Endothelial cell of umbilical vein (primary cell): Measurements from ENCODE around the gene OLAH. TPM values are rescaled to one million over a fixed set of nuclear protein-coding genes. Genes with fewer than 3 reads are reported as not detected.

Source experiments
- BruUV-seq: library from RNA; stranded (reverse); fragments of 400-500 nt; replicated peaks from 2 replicates; lab custom pipeline; 2021; lab: Mats Ljungman, UMichigan
- CTCF ChIA-PET: fragments of 300-600, 350-600 bp; sonication (Branson Sonifier 250); formaldehyde crosslinking; loops from one replicate; lab custom pipeline; 2021; ENCODE audit warnings: antibody characterized with exemption, inconsistent platforms; lab: Charles Lee
- POLR2A ChIA-PET: fragments of 300-600, 350-600 bp; sonication (Branson Sonifier 250); formaldehyde crosslinking; loops from one replicate; lab custom pipeline; 2021; ENCODE audit warnings: antibody characterized with exemption, inconsistent platforms; lab: Charles Lee
- DNase-seq: peaks from one replicate; pipeline ENCODE4 v3.0.0-alpha.2; 2011; ENCODE audit warnings: low read depth, low spot score
- FAIRE-seq: peaks from 2 replicates; lab custom pipeline; 2011; peaks lifted over from hg19 to GRCh38; lab: Jason Lieb, UNC
- H2AFZ ChIP-seq: 2 replicates; pipeline ENCODE4 v1.6.0; 2012; ENCODE audit warnings: low read depth, low read length, control low read depth, inconsistent platforms
- H3K27ac ChIP-seq: 2 replicates; pipeline ENCODE4 v1.5.1; 2011; ENCODE audit warnings: low read depth, mild to moderate bottlenecking, control low read depth, low read length, moderate library complexity; ENCODE audit not compliant: insufficient read depth
- H3K27me3 ChIP-seq, 2 experiments: 2 replicates each; pipeline versions ENCODE4 v1.6.0 to v1.6.1; 2011; ENCODE audit warnings: low read length in 2 of 2, mixed read lengths in 1 of 2; ENCODE audit not compliant: control insufficient read depth in 2 of 2, insufficient read depth in 2 of 2
- H3K36me3 ChIP-seq, 2 experiments: 2 replicates in 1 of 2; 3 replicates in 1 of 2; pipeline ENCODE4 v1.5.1; 2011; ENCODE audit warnings: low read length in 2 of 2, mild to moderate bottlenecking in 1 of 2, moderate library complexity in 1 of 2; ENCODE audit not compliant: control insufficient read depth in 2 of 2, insufficient read depth in 2 of 2; ENCODE audit errors: extremely low read depth in 1 of 2
- H3K4me1 ChIP-seq: 3 replicates; pipeline ENCODE4 v1.5.1; 2011; ENCODE audit warnings: mild to moderate bottlenecking, low read length; ENCODE audit not compliant: control insufficient read depth, insufficient read depth; ENCODE audit errors: extremely low read depth
- H3K4me2 ChIP-seq: 2 replicates; pipeline ENCODE4 v1.6.1; 2011; ENCODE audit warnings: low read length, control low read depth, mixed read lengths; ENCODE audit not compliant: insufficient read depth
- H3K4me3 ChIP-seq, 3 experiments: fragments of 200-600 bp in 1 of 3; sonication (generic), shearing (Covaris generic) in 1 of 3; replicated peaks in 1 of 3; 2 replicates each; pipeline ENCODE4 v1.5.1; 2011 to 2016; ENCODE audit warnings: control low read depth in 3 of 3, low read length in 3 of 3, mild to moderate bottlenecking in 2 of 3, inconsistent platforms in 1 of 3, low read depth in 1 of 3, moderate library complexity in 1 of 3; ENCODE audit not compliant: insufficient read depth in 1 of 3
- H3K79me2 ChIP-seq: 2 replicates; pipeline ENCODE4 v1.6.0; 2012; ENCODE audit warnings: low read length, inconsistent platforms; ENCODE audit not compliant: control insufficient read depth, insufficient read depth
- H3K9ac ChIP-seq: replicated peaks from 2 replicates; pipeline ENCODE3; 2011; ENCODE audit warnings: low read length, control low read depth; ENCODE audit not compliant: insufficient read depth; ENCODE audit errors: extremely low read depth
- H3K9me1 ChIP-seq: replicated peaks from 3 replicates; pipeline ENCODE4 v1.6.0; 2011; ENCODE audit warnings: mild to moderate bottlenecking, low read length; ENCODE audit not compliant: control insufficient read depth, insufficient read depth; ENCODE audit errors: extremely low read depth
- H3K9me3 ChIP-seq: replicated peaks from 2 replicates; pipeline ENCODE4 v1.5.1; 2012; ENCODE audit warnings: low read length, inconsistent platforms; ENCODE audit not compliant: control insufficient read depth, insufficient read depth
- H4K20me1 ChIP-seq: replicated peaks from 2 replicates; pipeline ENCODE3; 2011; ENCODE audit warnings: mild to moderate bottlenecking, low read length; ENCODE audit not compliant: control insufficient read depth, insufficient read depth; ENCODE audit errors: extremely low read depth
- EZH2 ChIP-seq: IDR thresholded peaks from 2 replicates; pipeline ENCODE4 v1.6.1; 2012; ENCODE audit warnings: borderline replicate concordance, low read depth, mild to moderate bottlenecking, moderate library complexity, low read length, inconsistent platforms; ENCODE audit not compliant: severe bottlenecking
- FOS ChIP-seq: IDR thresholded peaks from 2 replicates; pipeline ENCODE4 v1.6.1; 2011; ENCODE audit warnings: mild to moderate bottlenecking, low read length, moderate library complexity, borderline replicate concordance; ENCODE audit not compliant: insufficient read depth
- GATA2 ChIP-seq: IDR thresholded peaks from 2 replicates; pipeline ENCODE4 v1.7.0; 2011; ENCODE audit warnings: low read depth, mild to moderate bottlenecking, moderate library complexity, mixed read lengths, low read length; ENCODE audit not compliant: insufficient read length, insufficient read depth
- JUN ChIP-seq: IDR thresholded peaks from 2 replicates; pipeline ENCODE4 v1.6.1; 2011; ENCODE audit warnings: borderline replicate concordance, low read depth; ENCODE audit not compliant: insufficient read length, insufficient read depth
- MAX ChIP-seq: IDR thresholded peaks from 2 replicates; pipeline ENCODE4 v1.6.1; 2011; ENCODE audit not compliant: insufficient read depth, insufficient read length
- MYC ChIP-seq: IDR thresholded peaks from one replicate; pipeline ENCODE4 v1.6.1; 2011; ENCODE audit warnings: mild to moderate bottlenecking, low read depth, low read length
- POLR2A ChIP-seq: IDR thresholded peaks from 2 replicates; pipeline ENCODE4 v1.6.1; 2012; ENCODE audit warnings: low read depth, mild to moderate bottlenecking, control low read depth, low read length
- POLR2AphosphoS5 ChIP-seq: IDR thresholded peaks from 2 replicates; pipeline ENCODE4 v1.6.1; 2012; ENCODE audit warnings: low read depth, mild to moderate bottlenecking, control low read depth, low read length, moderate library complexity; ENCODE audit not compliant: insufficient read depth
- dilution Hi-C: fragments of 300-500 bp; cut with MboI; formaldehyde crosslinking; loops from one replicate; pipeline ENCODE4 v1.15.0; 2019; ENCODE audit warnings: low sequenced_read_pairs; ENCODE audit not compliant: extremely low pct_ligation_motif_present
- intact Hi-C: fragments of 100-400 bp; cut with micrococcal nuclease; formaldehyde crosslinking; loops from one replicate; pipeline ENCODE4 v1.10.0; 2022
- polyA plus RNA-seq, 4 experiments: library from polyadenylated mRNA; depleted of rRNA in 3 of 4; stranded (reverse) in 3 of 4; unstranded in 1 of 4; fragments of >200 nt; gene quantifications; 2 replicates each; pipeline versions ENCODE4 v1.2.1 to v1.2.3, GENCODE V29; 2011 to 2012; ENCODE audit warnings: missing spikeins in 1 of 4
- total RNA-seq: library from RNA; stranded (reverse); gene quantifications from 2 replicates; pipeline ENCODE4 v1.2.3, GENCODE V29; 2021
- TF ChIP-seq, protein P1 (sequence below), 2 donors: IDR thresholded peaks; 1 replicate in 1 of 2; 2 replicates in 1 of 2; pipeline ENCODE4 v1.5.1; 2011; ENCODE audit warnings: low read length in 2 of 2, mild to moderate bottlenecking in 2 of 2, moderate library complexity in 2 of 2, control low read depth in 1 of 2, inconsistent platforms in 1 of 2, low read depth in 1 of 2; ENCODE audit not compliant: insufficient read depth in 1 of 2; ENCODE audit errors: extremely low read depth in 1 of 2

OLAH gene
- total and polyA plus RNA-seq, 2 donors (not counting 3 experiments of a cell fraction or from before 2014, with no cell fraction given), result 0.26 to 0.51 TPM

- Histone ChIP-seq H3K4me2 (no peak overlapping the region), H3K36me3 (no peaks in the 10 kb centered on the region), H3K79me2 (no peaks in the 10 kb centered on the region), H2AFZ (no peak overlapping the region), H4K20me1 (no peaks in the 10 kb centered on the region), H3K4me1 (no peaks in the 10 kb centered on the region), H3K4me3 (no peak overlapping the region), H3K9me3 (no peaks in the 10 kb centered on the region), H3K9ac (no peak overlapping the region), H3K9me1 (no peaks in the 10 kb centered on the region), H3K27ac (no peak overlapping the region), H3K27me3 (peaks cover 6 to 8% of the 10 kb centered on the region in 2 experiments)
- dilution Hi-C loops, result no loop called here
- BruUV-seq, result no TSS peak
- intact Hi-C loops, result no loop called here
- no peak for TF ChIP-seq POLR2AphosphoS5
- TF ChIP-seq POLR2A, result no peak
- TF ChIP-seq FOS, result no peak
- no peak for TF ChIP-seq MYC
- TF ChIP-seq, protein P1, sequence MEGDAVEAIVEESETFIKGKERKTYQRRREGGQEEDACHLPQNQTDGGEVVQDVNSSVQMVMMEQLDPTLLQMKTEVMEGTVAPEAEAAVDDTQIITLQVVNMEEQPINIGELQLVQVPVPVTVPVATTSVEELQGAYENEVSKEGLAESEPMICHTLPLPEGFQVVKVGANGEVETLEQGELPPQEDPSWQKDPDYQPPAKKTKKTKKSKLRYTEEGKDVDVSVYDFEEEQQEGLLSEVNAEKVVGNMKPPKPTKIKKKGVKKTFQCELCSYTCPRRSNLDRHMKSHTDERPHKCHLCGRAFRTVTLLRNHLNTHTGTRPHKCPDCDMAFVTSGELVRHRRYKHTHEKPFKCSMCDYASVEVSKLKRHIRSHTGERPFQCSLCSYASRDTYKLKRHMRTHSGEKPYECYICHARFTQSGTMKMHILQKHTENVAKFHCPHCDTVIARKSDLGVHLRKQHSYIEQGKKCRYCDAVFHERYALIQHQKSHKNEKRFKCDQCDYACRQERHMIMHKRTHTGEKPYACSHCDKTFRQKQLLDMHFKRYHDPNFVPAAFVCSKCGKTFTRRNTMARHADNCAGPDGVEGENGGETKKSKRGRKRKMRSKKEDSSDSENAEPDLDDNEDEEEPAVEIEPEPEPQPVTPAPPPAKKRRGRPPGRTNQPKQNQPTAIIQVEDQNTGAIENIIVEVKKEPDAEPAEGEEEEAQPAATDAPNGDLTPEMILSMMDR (IDR thresholded peaks at IDR 0.05; ENCODE audit: extremely low read depth in 1 of 2, insufficient read depth in 1 of 2, low read depth in 1 of 2, low read length in 2 of 2), result no peak
- no peak for TF ChIP-seq GATA2
- no peak for TF ChIP-seq EZH2
- TF ChIP-seq JUN, result no peak
- no peak for TF ChIP-seq MAX
- FAIRE-seq, result no peak
- POLR2A ChIA-PET, result no interaction called here
- CTCF ChIA-PET, result no interaction called here
- DNase-seq, result no peak
These were observed 25.1 kb downstream of the OLAH start for GRCh38 chr10:15068802-15069201.
